HG02938 (cell line): ENCODE data around the gene SYCN.

Experiments used
- ATAC-seq: cut with Tn5 transposase; IDR thresholded peaks from one replicate; pipeline ENCODE4 v1.9.1; 2021; ENCODE audit warnings: mild to moderate bottlenecking, moderate library complexity; ENCODE audit not compliant: unreplicated experiment

The SYCN gene

DNA sequence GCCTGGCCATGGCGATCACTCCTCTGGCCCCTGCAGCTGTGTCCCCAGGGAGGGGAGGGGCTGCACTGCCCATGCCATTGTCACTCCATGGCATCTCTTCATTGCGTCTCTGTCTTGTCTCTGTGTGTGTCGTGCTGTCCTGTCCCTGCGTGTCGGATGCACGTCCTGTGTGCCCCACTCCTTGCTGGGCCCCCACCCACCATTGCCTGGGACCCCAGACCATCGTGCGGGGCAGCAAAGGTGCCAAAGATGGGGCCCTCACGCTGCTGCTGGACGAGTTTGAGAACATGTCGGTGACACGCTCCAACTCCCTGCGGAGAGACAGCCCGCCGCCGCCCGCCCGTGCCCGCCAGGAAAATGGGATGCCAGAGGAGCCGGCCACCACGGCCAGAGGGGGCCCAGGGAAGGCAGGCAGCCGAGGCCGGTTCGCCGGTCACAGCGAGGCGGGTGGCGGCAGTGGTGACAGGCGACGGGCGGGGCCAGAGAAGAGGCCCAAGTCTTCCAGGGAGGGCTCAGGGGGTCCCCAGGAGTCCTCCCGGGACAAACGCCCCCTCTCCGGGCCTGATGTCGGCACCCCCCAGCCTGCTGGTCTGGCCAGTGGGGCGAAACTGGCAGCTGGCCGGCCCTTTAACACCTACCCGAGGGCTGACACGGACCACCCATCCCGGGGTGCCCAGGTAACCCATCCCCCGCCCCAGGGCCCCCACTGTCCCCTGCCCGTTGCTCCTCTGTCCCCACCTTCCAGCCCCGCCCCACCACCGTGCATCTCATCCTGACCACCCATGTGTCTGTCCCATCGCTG, 31.2 kb downstream of the SYCN start:
- no peak for ATAC-seq

DNA sequence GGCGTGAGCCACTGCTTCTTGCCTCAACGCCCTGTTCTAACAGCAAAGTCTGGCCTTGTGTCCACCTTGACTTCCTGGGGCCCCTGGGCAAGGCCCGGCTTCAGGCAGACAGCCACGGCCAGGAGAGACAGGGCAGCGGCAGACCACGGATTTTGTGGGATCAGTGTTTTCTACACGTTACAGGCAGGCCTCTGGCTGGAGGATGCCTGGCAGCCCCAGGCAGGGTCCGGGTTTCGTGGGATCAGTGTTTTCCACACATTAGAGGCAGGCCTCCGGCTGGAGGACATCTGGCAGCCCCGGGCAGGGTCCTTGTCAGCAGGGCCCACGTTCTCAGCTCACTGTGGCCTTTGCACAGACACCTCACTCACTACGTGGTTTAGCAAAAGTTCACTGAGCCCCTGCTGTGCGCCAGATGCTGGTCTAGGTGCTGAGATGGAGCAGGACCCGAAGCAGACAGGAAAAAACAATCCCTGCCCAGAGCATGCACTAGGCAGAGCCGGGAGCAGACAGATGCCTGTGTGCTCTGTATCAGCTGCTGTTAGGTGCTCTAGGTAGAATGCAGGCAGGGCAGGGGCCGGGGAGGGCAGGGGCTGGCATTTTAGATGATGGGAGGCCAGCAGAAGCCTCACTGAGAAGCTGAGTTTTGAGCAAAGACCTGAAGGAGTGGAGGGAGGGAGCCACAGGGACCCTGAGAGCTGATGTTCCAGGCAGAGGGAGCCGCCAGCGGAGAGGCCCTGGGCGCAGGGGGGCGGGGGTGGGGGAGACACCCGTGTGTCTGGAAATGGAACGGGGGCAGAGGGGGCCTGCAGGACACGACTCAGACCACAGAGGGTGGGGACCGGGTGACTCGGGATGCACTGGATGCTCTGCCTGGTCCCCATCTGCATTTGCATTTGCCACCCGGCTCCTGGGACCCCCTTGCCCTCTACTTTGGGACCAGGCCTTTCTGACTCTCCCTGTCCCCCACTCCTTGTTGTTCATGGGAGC, 32.3 kb downstream of the SYCN start:
- ATAC-seq = no peak

DNA sequence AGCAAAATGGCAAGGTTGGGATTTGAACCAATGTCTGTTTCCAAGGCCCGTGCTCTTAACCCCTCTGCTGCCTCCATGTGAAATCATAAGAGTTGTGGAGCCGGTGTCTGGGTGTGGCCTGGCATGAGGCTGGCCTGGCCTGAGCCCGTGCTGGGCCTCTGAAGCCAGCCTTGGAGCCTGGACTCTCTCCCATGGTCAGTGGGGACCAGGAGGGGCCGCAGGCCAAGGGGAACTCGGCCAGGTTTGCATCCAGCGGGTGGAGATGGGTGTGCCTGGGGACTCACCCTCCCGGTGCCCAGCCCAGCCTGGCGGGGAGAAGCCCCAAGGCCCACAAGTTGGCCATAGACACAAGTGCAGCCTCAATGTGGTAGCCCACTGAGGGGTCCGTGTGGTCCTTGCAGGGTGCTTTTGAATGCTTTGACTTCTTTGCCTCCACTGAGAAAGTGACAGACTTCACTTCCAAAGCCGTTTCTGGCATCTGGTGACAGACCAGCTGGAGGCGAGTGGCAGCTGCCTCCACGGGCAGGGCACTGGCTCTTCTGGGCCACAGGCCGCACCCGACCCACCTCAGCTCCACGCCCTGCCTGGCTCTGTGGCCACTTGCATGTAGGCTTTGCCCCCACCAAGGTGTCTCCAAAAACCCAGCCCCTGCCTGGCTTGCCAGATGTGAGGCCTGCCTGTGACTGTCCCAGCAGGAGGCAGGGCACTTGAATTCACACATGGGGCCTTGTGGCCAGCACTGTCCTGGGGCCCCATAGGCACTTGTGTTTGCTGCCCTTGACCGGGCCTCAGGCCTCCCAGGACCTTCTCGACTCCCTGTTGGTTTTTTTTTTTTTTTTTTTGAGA, 33.5 kb downstream of the SYCN start:
- ATAC-seq = no peak

DNA sequence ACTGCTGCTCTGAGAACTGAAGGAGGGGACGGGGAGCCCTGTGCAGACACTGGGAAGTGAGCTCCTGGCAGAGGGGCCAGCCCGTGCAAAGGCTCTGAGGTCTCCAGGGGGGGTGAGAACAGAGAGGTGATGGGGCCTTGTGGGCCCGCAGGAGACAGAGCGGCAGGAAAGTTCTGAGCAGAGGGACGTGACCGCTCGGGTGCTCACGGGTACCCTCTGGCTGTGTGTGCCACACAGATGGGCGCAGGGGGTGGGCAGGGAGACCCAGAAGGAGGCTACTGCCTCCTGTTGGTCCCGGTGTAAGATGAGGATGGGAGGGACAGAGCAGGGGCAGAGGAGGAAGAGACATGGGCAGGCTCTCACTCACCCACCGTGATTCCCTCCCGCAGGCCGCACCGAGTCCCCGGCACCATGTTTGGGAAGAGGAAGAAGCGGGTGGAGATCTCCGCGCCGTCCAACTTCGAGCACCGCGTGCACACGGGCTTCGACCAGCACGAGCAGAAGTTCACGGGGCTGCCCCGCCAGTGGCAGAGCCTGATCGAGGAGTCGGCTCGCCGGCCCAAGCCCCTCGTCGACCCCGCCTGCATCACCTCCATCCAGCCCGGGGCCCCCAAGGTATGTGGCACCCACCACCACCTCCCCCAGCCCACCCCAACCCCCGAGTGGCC, 34.8 kb downstream of the SYCN start:
- no peak for ATAC-seq

DNA sequence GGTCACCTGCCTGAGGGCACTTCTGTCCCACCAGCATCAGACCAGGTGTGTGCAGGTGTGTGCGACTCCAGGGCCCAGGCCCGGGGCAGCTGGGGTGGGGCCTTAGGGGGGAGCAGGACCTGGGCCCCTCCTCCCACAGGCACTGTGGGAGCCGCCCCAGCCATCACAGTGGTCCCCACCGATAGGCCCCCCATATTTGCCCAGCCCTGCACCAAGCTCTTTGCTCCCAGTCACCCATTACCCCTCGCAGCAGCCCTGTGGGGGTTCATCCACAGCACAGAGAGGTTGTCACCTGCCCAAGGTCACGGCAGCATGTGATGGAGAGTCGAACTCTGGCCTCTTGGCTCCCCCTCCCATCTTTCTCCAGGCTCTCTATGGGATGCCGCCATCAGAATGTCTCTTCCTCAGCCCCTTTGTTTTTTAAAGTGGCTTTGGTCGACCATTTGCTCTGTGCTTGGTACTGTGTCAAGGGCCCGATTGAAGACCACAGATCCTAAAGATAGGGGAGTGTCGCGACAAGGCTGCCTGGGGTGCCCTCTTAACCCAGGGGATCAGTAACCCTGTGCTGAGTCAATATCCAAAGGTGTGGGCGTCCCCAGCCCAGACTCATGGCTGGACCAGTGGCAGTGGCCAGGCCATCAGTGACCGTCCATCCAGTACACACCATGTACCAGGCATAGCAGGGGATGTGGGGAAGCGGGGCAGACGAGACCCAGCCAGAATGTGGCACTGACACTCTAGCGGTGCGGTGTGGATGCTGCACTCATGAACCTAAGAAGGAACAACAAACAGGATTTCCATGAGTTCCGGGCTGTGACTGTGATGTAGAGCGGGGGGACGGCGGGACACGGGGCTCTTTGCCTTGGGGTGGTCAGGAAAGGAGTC, 35.6 kb downstream of the SYCN start:
- ATAC-seq = no peak

DNA sequence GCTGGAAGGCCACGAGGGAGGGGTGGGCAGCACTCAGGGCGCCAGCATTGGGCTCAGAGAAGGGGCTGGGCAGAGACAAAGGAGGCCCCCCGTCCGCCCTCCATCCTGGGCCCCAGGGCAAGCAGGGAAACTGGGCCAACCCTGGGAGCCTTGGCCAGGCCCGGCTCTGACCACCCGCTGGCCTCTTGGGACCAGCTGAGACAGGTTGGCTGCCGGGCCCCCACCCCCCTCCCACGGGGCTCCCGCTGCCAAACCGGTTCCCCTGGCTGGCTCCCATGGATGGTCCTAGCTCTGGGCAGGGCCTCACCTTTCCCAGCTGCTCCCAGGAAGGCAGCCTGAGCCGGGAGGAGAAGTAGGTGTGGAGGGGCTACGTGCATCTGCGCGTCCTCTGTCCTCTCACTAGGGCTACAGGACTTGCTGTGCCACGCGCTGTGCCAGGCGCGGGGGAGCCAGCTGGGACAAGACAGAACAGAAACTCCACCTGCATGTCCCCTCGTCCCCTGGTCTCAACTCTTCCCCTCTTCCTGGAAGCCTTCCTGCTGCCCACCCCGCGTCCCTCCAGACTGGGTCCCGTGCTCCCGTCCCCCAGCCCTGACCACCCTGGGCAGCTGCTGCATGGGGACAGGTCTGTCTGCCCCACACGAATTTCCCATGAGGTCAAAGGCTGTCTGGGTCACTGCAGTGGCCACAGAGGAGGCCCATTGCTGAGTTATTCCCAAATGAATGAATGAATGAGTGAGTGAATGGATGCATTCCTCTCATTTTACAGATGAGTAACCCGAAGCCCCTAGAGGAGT, 36.4 kb downstream of the SYCN start:
- no peak for ATAC-seq

DNA sequence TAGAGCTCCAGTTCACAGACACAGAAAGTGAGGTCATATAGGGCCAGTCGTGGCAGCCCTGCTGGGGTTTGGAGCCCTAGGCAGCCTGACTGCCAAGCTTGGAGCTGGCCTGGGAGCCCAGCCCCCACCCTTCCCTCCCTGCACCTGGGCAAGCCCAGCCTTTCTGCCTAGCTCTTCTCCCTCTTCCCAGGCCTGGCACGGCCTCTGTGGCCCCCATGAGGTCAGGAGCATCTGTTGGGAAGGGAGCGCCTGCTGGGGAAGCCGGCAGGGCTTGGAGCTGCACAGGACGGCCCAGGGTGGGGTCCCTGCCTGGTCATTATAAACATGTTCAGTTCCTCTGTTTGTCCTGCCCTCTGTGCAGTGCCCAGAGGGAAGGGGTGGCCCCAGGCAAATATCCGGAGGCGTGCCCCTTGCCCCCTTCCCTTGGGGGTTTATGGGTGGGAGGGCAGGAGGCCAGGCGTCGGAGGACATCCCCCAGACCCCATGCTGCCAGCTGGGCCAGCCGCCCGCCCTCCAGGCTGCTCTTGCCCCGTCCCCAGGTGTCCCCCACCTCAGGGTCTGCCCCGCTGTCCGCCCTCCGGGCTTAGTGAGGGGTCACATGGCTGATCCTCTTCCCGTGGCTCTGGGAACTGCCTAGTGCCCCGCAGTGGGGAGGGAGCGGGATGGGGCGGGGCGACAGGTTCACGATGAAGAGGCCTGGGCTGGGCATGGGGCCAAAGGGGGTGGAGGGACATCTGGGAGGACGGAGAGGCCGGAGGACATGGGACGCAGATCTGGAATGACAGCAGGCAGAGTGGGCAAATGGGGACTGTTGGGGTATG, 37.3 kb downstream of the SYCN start:
- ATAC-seq = no peak

DNA sequence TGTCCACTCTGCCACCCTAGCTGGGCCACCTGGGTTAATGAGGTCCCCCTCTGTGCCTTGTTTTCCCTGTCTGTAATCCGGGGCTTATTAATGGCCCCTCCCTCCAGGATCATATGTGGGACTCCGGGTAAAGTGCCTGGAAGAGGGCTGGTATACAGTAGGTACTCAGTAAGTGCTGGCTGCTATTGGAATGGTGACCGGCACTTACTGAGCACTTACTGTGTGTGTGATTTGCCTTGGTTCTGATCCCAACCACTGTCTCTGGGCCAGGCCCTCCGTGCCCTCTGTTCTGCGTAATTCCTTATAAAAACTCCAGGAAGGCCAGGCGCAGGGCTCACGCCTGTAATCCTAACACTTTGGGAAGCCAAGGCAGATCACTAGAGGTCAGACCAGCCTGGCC, 38.2 kb downstream of the SYCN start:
- no peak for ATAC-seq

DNA sequence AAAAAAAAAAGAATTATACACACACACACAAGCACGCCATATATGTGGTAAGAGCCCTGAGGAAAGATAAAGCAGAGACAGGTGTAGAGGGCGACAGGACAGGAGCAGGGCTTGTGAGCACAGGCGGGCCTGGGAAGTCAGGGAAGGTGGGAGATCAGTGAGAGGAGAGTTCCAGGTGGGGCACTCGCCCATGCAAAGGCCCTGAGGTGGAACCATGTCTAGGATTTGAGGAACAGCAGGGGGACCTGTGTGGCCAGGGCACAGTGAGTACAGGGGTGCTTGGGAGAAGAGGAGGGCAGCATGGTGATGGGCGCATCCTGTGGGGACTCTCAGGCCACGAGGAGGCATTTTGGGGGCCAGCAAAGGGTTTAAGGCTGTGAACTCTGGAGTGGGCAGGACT, 39.8 kb downstream of the SYCN start:
- no peak for ATAC-seq

DNA sequence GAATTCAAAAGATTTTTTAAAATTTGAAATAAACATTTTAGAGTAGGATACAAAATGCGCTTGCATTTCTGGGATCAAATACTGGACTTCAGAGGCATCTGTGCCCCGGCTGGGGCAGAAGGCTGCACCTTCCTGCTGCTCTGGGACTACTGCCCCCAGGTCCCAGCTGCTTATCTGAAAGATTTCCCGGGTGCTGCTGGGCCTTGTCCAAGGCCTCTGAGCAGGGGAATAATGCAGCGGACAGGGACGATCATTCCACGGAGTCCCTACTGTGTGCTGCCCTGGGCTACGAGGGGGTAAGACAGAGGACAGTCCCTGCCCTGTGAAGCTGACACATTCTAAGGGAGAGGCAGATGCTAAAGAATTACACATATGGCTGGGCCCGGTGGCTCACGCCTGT, 40.4 kb downstream of the SYCN start:
- no peak for ATAC-seq

DNA sequence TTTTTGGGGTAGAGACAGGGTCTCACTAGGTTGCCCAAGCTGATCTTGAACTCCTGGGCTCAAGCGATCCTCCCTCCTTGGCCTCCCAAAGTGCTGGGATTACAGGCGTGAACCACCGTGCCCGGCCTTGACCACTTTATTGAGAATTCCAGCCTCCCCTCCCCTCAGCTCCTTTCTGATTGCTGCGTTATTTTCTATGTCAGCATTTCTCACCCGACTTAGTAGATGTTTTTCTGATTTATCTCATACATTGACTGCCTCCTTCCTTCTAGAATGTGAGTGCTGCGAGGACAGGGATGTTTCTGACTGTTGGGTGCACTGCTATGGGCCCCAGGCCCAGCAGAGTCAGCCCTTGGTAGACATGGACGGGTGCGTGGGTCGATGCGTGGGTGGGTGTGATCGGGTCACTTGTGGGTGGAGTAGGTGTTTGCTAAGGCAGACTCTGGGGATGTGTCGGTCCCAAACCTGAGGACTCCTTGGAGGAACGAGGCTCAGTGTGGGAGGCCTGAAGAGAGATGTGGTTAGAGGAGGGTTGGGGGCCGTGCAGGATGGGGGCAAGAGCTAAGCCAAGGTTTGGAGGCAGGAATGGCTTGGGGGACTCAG, 41.5 kb downstream of the SYCN start:
- ATAC-seq = no peak

DNA sequence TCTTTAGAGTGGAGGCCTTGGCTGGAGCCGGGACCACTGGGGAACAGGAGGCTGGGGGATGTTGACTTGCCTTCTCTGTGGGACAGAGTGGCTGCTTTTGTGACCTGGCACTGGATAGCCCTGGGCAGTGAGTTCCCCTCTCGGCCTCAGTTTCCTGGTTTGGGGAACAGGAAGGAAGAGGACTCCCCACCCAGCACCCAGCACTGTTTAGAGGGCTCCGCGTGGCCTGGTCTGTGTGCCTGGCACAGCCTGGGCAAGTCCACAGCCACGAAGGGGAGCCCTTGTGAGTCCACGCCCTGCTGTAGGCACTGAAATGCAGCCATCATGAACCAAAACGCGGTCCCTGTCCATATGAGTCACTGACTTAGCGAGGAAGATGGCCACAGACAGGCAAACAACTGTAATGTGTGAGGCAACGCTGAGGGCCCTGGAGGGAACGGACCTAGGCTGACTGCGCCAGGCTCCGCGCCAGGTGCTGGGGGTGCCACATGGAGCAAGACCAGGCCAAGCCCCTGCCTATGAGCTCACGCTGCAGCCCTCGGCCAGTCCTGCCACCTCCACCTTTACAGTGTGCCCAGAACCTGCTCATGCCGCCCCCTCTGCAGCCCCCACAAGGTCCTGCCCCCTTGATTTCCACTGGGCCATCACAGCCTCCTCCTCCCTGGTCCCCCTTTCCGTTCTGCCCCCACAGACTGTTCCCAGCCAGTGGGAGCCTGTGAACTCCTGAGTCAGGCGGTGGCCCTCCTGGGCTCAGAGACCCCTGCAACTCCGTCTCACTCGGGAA, 43.0 kb downstream of the SYCN start:
- no peak for ATAC-seq

DNA sequence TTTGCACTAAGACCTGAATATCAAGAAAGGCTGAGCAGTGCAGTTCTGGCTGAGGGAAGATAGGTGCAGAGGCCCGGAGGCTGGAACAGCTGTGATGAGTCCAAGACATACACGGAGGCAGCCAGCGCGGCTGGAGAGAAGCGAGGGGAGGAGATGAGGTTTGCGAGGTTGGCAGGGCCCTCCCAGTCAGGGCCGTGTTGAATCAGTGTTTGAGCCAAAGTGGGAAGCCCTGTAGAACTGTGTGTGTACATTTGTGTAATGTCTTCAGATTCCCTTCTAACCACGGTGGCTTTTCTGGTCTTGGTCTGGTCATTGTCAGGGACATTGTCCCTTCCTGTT, 43.6 kb downstream of the SYCN start:
- ATAC-seq = no peak

DNA sequence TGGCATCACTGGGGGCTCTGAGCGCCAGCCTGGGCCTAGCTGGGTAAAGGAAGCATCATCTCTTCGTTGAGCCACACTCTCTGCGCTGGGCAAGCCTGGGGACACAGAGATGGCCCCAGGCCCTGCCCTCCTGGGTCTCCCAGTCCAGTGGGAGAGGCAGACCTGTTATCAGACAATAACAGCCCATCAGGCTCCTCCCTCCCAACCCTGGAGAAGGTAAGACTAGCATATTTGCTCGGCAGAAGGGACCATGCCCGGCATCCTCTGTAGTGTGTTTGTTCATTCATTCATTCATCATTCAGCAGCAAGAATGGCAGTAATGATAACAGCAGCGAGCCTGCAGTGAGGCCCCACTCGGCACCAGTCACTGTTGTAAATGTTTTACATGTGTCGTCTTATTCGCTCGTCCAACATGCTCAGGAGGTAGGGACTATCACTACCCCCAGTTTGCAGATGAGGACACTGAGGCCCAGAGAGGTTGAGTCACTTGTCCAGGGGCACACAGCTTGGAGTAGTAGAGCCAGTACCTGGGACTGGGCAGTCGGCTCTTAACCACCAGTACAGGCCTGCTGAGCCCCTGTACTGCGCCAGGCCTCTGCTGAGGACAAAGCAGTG, 45.3 kb downstream of the SYCN start:
- no peak for ATAC-seq

DNA sequence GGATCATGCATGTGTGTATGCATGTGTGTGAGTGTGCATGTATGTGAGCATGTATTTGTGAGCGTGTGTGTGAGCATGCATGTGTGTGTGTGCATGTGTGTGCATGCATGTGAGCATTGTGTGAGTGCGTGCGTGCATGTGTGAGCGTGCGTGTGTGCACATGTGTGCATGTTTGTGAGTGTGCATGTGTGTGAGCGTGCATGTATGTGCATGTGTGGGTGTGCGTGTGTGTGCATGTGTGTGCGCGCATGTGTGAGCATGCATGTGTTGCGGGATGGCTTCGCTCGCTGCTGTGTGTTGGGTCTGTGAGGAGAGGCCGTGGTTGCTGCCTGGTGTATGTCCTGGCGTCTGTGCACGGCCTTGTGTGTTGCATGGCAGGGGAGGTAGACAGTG, 46.1 kb downstream of the SYCN start:
- ATAC-seq = no peak

DNA sequence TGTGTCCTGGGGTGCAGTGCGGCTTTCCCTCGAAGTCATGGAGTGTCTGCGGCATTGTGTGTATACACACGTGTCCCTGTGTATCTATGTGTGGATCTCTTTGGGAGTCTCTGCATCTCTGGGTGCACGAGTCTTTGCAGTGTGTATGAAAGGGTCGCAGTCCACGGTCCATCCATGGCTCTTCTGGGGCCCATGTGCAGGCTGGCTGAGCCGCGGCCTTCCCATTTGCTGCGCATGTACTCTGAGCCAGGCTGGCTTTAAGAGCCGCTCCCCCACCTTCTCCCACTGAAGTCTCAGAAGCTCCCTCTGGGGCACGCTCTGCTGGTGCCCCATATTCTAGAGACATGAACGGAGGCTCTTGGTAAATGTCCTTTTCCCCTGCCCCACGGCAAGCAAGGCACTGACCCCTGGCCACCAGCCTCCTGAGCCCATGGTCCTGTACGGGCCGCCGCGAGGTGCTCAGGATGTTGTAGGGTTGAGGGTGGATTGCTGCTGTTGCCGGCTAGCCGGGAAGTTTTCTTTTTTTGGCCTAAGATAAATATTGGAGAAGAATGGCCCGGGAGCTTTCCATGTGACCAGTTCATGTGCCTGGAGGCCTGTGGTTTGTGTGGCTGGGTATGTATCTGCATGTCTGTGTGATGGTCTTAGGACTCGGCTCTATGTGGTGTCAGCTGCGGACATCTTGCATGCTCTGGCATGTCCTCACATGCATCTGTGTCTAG, 46.6 kb downstream of the SYCN start:
- no peak for ATAC-seq
